Uterus (tissue), 2 donors: ENCODE measurements around the gene SPECC1.

Source experiments
- POLR2A ChIP-seq, 2 donors: fragments of 450-650 bp; IDR thresholded peaks; one replicate each; pipeline ENCODE4 v1.6.1; 2016; ENCODE audit warnings: antibody characterized with exemption in 2 of 2, mild to moderate bottlenecking in 1 of 2, moderate library complexity in 1 of 2
- TF ChIP-seq, protein P1 (sequence below), 4 experiments: fragments of 200-600 bp in 2 of 4; fragments of 450-650 bp in 2 of 4; sonication (generic) in 2 of 4; IDR thresholded peaks; one replicate each; pipeline ENCODE4 v1.5.1; 2016 to 2019; ENCODE audit warnings: antibody characterized with exemption in 4 of 4, mild to moderate bottlenecking in 2 of 4, moderate library complexity in 1 of 4

DNA sequence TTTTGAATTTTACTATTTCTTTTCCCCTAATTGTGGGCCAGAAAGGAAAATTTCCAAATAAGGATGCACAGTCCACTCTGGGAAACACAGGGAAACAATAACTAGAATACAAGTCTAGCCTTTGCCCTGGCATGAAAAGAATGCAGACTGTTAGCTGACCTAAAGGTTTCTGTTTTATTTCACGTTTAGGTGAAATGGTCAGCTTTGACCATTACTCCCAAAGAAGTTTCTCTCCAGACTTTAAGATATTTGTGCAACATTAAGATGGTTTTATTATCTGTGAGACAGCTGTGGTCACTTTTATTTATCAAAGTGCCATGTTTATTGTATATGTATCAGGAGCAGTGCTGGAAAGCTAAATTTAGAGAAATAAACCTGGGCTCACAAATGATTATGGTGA is 163.9 kb downstream of the SPECC1 start:
- TF ChIP-seq, protein P1, sequence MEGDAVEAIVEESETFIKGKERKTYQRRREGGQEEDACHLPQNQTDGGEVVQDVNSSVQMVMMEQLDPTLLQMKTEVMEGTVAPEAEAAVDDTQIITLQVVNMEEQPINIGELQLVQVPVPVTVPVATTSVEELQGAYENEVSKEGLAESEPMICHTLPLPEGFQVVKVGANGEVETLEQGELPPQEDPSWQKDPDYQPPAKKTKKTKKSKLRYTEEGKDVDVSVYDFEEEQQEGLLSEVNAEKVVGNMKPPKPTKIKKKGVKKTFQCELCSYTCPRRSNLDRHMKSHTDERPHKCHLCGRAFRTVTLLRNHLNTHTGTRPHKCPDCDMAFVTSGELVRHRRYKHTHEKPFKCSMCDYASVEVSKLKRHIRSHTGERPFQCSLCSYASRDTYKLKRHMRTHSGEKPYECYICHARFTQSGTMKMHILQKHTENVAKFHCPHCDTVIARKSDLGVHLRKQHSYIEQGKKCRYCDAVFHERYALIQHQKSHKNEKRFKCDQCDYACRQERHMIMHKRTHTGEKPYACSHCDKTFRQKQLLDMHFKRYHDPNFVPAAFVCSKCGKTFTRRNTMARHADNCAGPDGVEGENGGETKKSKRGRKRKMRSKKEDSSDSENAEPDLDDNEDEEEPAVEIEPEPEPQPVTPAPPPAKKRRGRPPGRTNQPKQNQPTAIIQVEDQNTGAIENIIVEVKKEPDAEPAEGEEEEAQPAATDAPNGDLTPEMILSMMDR (IDR thresholded peaks at IDR 0.05) = no peak
- no peak for TF ChIP-seq POLR2A (IDR thresholded peaks at IDR 0.05)
